Measurements from ENCODE around the gene DIS3L2.

The DIS3L2 gene

GRCh38 chr2:232018181-232018580, 56.7 kb downstream of the DIS3L2 start:
- Histone ChIP-seq H3K27me3 (ENCODE audit: insufficient read depth, low read length) (no peaks in the 10 kb centered on the region), H3K4me1 (ENCODE audit: insufficient read depth, low read length, severe bottlenecking) (no peaks in the 10 kb centered on the region), H3K9me3 (ENCODE audit: low read length) (no peaks in the 10 kb centered on the region), H3K27ac (ENCODE audit: low read depth, low read length, poor library complexity, severe bottlenecking) (no peak overlapping the region), H3K36me3 (ENCODE audit: insufficient read depth, low read length) (no peaks in the 10 kb centered on the region), H4K20me1 (ENCODE audit: insufficient read depth, low read length) (no peaks in the 10 kb centered on the region), H3K79me2 (ENCODE audit: insufficient read depth, low read length) (no peaks in the 10 kb centered on the region), H2AFZ (ENCODE audit: low read length) (no peak overlapping the region), H3K4me2 (ENCODE audit: low read length) (no peak overlapping the region), H3K9me2 (ENCODE audit: low read depth, low read length) (no peaks in the 10 kb centered on the region), H3K9ac (ENCODE audit: low read length) (no peak overlapping the region), H3K4me3 (ENCODE audit: low read depth, low read length, poor library complexity, severe bottlenecking) (no peak overlapping the region), H3F3A (ENCODE audit: insufficient read depth, low read length) (no peaks in the 10 kb centered on the region)
- TF ChIP-seq EZH2 (IDR thresholded peaks at IDR 0.05; ENCODE audit: borderline replicate concordance, low read length), result no peak
- TF ChIP-seq, protein P1, sequence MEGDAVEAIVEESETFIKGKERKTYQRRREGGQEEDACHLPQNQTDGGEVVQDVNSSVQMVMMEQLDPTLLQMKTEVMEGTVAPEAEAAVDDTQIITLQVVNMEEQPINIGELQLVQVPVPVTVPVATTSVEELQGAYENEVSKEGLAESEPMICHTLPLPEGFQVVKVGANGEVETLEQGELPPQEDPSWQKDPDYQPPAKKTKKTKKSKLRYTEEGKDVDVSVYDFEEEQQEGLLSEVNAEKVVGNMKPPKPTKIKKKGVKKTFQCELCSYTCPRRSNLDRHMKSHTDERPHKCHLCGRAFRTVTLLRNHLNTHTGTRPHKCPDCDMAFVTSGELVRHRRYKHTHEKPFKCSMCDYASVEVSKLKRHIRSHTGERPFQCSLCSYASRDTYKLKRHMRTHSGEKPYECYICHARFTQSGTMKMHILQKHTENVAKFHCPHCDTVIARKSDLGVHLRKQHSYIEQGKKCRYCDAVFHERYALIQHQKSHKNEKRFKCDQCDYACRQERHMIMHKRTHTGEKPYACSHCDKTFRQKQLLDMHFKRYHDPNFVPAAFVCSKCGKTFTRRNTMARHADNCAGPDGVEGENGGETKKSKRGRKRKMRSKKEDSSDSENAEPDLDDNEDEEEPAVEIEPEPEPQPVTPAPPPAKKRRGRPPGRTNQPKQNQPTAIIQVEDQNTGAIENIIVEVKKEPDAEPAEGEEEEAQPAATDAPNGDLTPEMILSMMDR (IDR thresholded peaks at IDR 0.05; ENCODE audit: low read length), result no peak

DNA sequence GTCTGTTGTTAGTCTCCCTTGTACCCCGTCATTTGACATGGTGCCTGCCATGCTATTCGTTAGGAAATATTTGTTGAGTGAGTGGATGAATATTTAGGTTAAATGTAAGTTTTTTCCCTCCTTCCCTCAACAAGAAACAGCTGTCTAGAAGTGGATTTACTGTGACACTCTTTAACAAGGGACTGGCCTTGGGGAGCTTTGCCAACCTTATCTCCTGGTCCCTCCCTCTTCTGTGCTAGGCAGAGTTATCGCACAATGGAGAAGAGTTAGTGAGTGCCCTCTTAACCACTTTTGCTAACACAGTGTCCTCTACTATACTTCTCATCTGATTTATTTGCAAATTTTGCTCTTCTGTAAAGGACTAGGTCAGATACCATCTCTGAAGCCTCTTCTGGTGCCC, 61.2 kb downstream of the DIS3L2 start:
- no peaks in the 10 kb centered on the region for H4K20me1 ChIP-seq (ENCODE audit: insufficient read depth, low read length)
- H3K27ac ChIP-seq (ENCODE audit: low read depth, low read length, poor library complexity, severe bottlenecking), result no peak overlapping the region
- H3K9me2 ChIP-seq (ENCODE audit: low read depth, low read length), result no peaks in the 10 kb centered on the region

GRCh38 chr2:232023426-232023825, 61.9 kb downstream of the DIS3L2 start:
- H3K27me3 ChIP-seq (ENCODE audit: insufficient read depth, low read length), result no peaks in the 10 kb centered on the region
- no peaks in the 10 kb centered on the region for H3K9me3 ChIP-seq (ENCODE audit: low read length)
- H3F3A ChIP-seq (ENCODE audit: insufficient read depth, low read length), result no peaks in the 10 kb centered on the region
- H2AFZ ChIP-seq (ENCODE audit: low read length), result no peak overlapping the region
- peaks cover 17% of the 10 kb centered on the region; the same call in 1 of the 2 replicates for H3K36me3 ChIP-seq (ENCODE audit: insufficient read depth, low read length)
- no peaks in the 10 kb centered on the region for H3K9me2 ChIP-seq (ENCODE audit: low read depth, low read length)
- no peaks in the 10 kb centered on the region for H4K20me1 ChIP-seq (ENCODE audit: insufficient read depth, low read length)
- H3K4me3 ChIP-seq (ENCODE audit: low read depth, low read length, poor library complexity, severe bottlenecking), result no peak overlapping the region
- H3K27ac ChIP-seq (ENCODE audit: low read depth, low read length, poor library complexity, severe bottlenecking), result no peak overlapping the region
- TF ChIP-seq, protein P1 (IDR thresholded peaks at IDR 0.05; ENCODE audit: low read length), result no peak
- TF ChIP-seq EZH2 (IDR thresholded peaks at IDR 0.05; ENCODE audit: borderline replicate concordance, low read length), result no peak
- H3K4me2 ChIP-seq (ENCODE audit: low read length), result no peak overlapping the region
- H3K9ac ChIP-seq (ENCODE audit: low read length), result no peak overlapping the region
- no peaks in the 10 kb centered on the region for H3K4me1 ChIP-seq (ENCODE audit: insufficient read depth, low read length, severe bottlenecking)
- no peaks in the 10 kb centered on the region for H3K79me2 ChIP-seq (ENCODE audit: insufficient read depth, low read length)

More for the DNA sequence above, 61.2 kb downstream of the DIS3L2 start:
- TF ChIP-seq EZH2 (IDR thresholded peaks at IDR 0.05; ENCODE audit: borderline replicate concordance, low read length), result no peak
- TF ChIP-seq, protein P1 (IDR thresholded peaks at IDR 0.05; ENCODE audit: low read length), result no peak
- no peak overlapping the region for H2AFZ ChIP-seq (ENCODE audit: low read length)
- H3K27me3 ChIP-seq (ENCODE audit: insufficient read depth, low read length), result no peaks in the 10 kb centered on the region
- H3K9me3 ChIP-seq (ENCODE audit: low read length), result no peaks in the 10 kb centered on the region
- no peak overlapping the region for H3K4me3 ChIP-seq (ENCODE audit: low read depth, low read length, poor library complexity, severe bottlenecking)
- H3K9ac ChIP-seq (ENCODE audit: low read length), result no peak overlapping the region
- no peaks in the 10 kb centered on the region for H3K79me2 ChIP-seq (ENCODE audit: insufficient read depth, low read length)
- no peak overlapping the region for H3K4me2 ChIP-seq (ENCODE audit: low read length)
- peaks cover 17% of the 10 kb centered on the region; the same call in 1 of the 2 replicates for H3K36me3 ChIP-seq (ENCODE audit: insufficient read depth, low read length)
- H3F3A ChIP-seq (ENCODE audit: insufficient read depth, low read length), result no peaks in the 10 kb centered on the region
- no peaks in the 10 kb centered on the region for H3K4me1 ChIP-seq (ENCODE audit: insufficient read depth, low read length, severe bottlenecking)

Data from OCI-LY1 (cell line).